ENCODE measurements around the gene CFAP126. TPM values are rescaled to one million over a fixed set of nuclear protein-coding genes. Genes with fewer than 3 reads are reported as not detected.
"Not testable (repeated sequence)": the region's sequence is repeated elsewhere in the genome, so short reads cannot be mapped to it uniquely, and the experiment has no call there.

CFAP126 gene, protein sequence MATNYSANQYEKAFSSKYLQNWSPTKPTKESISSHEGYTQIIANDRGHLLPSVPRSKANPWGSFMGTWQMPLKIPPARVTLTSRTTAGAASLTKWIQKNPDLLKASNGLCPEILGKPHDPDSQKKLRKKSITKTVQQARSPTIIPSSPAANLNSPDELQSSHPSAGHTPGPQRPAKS
- total RNA-seq = not detected

DNA sequence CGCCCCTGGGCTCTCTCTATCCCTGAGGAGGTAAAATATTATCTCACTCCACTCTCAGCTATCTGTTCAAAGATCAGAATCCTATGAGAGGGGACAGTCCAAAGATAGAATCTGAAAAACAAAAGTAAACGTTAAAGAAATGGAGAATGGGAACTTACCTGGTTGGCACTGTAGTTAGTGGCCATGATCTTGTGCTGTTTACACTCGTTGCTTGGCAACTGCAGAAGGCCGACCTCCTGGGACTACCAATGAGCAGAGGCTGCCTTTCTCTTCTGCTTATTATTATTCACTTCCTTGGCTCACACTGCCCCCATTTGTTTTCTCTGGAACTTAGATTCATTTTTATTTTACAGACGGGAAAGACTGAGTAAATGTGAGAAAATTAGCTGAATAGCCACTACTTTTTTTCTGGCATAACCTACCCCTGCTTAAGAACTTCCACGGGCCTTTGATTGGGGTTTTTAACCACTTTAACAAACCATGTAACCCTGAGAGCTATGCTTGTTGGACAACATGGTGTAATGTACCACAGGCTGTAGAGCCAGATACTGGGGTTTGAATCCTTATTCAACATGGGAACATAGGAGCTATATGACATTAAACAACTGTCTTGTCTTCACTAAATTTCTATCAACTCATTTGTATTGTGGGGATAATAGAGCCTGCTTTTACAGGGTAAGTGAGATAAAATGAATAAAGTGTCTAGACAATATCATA lies at the start of gene CFAP126:
Gene CFAP126 (minus strand): TSS at position 193 of the 717 bp plus-strand sequence. CDS start 8 bp downstream, at position 185.
- intact Hi-C loops (cut with DNase I) = loop anchor here (5.0 kb wide), 2 partner anchors 56 to 141 kb away; partner anchors contain the start of genes SDHC and TOMM40L
- TF ChIP-seq, protein P1, sequence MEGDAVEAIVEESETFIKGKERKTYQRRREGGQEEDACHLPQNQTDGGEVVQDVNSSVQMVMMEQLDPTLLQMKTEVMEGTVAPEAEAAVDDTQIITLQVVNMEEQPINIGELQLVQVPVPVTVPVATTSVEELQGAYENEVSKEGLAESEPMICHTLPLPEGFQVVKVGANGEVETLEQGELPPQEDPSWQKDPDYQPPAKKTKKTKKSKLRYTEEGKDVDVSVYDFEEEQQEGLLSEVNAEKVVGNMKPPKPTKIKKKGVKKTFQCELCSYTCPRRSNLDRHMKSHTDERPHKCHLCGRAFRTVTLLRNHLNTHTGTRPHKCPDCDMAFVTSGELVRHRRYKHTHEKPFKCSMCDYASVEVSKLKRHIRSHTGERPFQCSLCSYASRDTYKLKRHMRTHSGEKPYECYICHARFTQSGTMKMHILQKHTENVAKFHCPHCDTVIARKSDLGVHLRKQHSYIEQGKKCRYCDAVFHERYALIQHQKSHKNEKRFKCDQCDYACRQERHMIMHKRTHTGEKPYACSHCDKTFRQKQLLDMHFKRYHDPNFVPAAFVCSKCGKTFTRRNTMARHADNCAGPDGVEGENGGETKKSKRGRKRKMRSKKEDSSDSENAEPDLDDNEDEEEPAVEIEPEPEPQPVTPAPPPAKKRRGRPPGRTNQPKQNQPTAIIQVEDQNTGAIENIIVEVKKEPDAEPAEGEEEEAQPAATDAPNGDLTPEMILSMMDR (IDR thresholded peaks at IDR 0.05) = peak in 1 of 3 experiments; percentile 36
- Histone ChIP-seq H3K36me3 (peaks cover 5 to 20% of the 10 kb centered on the region in 2 donors), H3K27me3 (no peaks in the 10 kb centered on the region), H3K9me3 (no peaks in the 10 kb centered on the region), H3K4me3 (no peak within 1 kb of the TSS), H3K4me1 (peaks cover 0 to 9% of the 10 kb centered on the region in 2 donors), H3K27ac (peak within 1 kb of the TSS; percentile 62 to 75)
- peak; percentile 64 to 86 for DNase-seq (ENCODE audit: low spot score in 2 of 2)

DNA sequence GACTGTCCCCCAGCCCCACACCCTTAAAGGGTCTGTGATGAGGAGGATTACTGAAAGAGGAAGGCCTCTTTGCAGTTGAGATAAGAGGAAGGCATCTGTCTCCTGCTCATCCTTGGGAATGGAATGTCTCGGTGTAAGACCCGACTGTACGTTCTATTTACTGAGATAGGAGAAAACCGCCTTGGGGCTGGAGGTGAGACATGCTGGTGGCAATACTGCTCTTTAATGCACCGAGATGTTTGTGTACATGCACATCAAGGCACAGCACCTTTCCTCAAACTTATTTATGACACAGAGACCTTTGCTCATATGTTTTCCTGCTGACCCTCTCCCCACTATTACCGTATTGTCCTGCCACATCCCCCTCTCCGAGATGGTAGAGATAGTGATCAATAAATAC lies 45.4 kb upstream of the CFAP126 start:
- intact Hi-C loops (cut with DNase I); H3K27me3 ChIP-seq; DNase-seq (ENCODE audit: low spot score in 2 of 2); H3K27ac ChIP-seq; H3K4me1 ChIP-seq; H3K9me3 ChIP-seq; H3K36me3 ChIP-seq; H3K4me3 ChIP-seq: not testable (repeated sequence)

DNA sequence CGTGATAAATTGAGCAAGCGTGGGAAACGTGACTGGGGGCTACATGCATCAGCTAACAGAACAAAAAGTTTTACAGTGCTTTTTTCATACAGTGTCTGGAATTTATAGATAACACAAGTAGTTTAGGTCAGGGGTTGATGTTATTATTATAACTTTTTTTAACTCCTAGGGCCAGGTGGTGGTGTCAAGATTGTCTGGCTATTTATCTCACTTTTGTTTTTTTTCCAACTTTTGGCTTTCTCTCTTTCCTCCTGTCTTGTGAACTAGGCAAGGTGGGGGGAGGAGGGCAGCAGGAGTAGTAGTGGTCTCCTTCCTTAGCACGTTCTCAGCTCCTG lies 42.9 kb upstream of the CFAP126 start:
- H3K36me3 ChIP-seq; DNase-seq (ENCODE audit: low spot score in 2 of 2); H3K9me3 ChIP-seq; intact Hi-C loops (cut with DNase I); H3K4me1 ChIP-seq; H3K4me3 ChIP-seq; H3K27ac ChIP-seq; H3K27me3 ChIP-seq: not testable (repeated sequence)

DNA sequence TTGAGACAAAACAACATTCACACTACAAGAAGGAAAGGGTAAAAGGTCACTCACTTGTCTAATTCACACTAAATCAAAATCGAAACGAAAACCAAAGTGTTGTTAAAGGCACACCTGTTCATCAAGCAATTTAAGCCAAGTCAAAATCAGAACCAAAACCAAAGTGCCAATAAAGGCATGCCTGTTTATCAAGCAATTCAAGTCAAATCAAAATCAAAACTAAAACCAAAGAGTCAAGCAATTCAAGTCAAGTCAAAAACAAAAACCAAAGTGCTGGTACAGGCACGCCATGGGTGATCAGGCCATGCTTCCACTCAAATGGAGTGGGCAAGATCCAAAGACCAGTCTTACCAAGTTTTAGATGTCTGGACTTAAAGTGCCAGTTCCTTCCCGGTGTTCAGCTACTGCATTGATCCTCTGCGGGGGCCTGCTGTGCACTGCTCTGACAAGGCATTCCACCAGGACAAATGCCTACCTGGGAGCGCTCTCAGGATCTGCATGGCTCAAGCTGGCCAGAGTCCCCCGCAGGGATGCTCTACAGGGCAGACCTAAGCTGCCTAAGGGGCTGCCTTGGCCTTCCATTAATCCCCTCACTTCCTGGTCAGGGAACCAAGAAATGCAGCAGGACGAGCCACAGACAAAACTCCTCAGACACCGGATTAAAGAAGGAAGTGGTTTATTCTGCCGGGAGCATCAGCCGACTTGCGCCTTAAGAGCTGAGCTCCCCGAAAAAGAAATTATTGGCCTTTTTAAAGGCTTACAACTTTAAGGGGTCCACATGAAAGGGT lies 42.4 kb upstream of the CFAP126 start:
- intact Hi-C loops (cut with DNase I); H3K4me3 ChIP-seq; DNase-seq (ENCODE audit: low spot score in 2 of 2); H3K4me1 ChIP-seq; H3K36me3 ChIP-seq; H3K27ac ChIP-seq; H3K27me3 ChIP-seq; H3K9me3 ChIP-seq: not testable (repeated sequence)

DNA sequence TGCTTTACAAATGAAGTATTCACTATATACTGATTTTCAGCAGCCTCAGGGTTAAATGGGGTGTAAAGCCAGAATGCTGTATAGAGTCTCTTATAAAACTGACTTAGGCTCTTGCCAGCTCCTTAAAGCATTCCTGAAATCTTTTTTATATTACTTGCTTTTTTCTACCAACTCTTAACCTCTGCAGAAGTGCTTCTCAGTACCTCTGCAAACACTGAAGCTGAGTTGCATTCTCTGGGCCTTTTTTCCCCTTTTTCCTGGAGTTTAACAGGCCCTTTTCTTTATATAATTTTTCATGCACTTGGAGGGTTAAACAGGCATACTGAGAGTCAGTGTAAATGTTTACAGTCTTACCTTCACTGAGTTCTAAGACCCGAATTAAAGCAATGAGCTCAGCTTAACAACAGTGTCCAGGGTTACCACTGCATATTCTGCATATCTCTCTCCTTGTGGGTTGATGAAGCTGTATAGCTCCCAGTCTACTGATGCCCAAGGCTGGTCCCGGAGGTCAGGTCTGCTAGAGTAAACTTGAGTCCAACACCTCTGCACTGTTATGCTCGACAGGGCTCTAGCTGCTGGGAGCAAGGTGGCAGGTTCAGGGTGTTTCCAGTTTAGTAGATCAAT lies 40.9 kb upstream of the CFAP126 start:
- no peaks in the 10 kb centered on the region for H3K9me3 ChIP-seq
- intact Hi-C loops (cut with DNase I) = no loop called here
- TF ChIP-seq, protein P1 (IDR thresholded peaks at IDR 0.05) = no peak
- DNase-seq (ENCODE audit: low spot score in 2 of 2) = no peak
- no peak overlapping the region for H3K27ac ChIP-seq
- no peaks in the 10 kb centered on the region for H3K27me3 ChIP-seq
- no peaks in the 10 kb centered on the region for H3K4me1 ChIP-seq
- H3K4me3 ChIP-seq = no peak overlapping the region
- no peaks in the 10 kb centered on the region for H3K36me3 ChIP-seq

DNA sequence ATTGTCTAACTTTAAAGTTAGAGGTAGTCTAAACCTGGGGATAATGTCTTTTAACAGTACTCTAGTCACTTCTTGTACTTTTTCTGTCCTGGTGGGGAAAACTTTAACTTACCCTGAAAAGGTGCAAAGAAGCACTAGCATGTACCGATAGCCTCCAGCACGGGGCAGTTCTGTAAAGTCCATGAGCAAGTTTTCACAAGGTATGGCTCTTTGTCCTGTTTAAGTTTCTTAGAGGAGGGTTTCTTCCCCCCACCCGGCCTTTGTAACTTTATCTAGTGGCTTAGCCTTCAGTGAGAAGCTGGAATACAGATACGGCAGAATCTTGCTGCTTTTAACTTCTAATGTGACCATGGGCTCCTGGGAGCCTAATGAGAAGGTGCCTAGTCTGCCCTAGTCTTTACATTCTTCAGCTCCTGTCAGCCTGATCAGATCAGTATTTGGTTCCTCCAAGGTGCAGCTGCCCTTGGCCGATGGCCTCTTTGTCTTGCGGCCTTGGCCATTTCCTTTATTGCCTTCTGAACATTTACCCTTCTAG lies 39.8 kb upstream of the CFAP126 start:
- H3K27me3 ChIP-seq = no peaks in the 10 kb centered on the region
- H3K4me1 ChIP-seq = no peaks in the 10 kb centered on the region
- TF ChIP-seq, protein P1 (IDR thresholded peaks at IDR 0.05) = no peak
- no peaks in the 10 kb centered on the region for H3K9me3 ChIP-seq
- no peak overlapping the region for H3K27ac ChIP-seq
- no peaks in the 10 kb centered on the region for H3K36me3 ChIP-seq
- no peak for DNase-seq (ENCODE audit: low spot score in 2 of 2)
- intact Hi-C loops (cut with DNase I) = no loop called here
- no peak overlapping the region for H3K4me3 ChIP-seq

DNA sequence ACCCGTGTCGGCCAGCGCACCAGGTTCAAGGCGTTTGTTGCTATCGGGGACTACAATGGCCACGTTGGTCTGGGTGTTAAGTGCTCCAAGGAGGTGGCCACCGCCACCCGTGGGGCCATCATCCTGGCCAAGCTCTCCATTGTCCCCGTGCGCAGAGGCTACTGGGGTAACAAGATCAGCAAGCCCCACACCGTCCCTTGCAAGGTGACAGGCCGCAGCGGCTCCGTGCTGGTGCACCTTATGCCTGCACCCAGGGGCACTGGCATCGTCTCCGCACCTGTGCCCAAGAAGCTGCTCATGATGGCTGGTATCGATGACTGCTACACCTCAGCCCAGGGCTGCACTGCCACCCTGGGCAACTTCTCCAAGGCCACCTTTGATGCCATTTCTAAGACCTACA lies 38.9 kb upstream of the CFAP126 start:
- H3K27ac ChIP-seq; H3K27me3 ChIP-seq; intact Hi-C loops (cut with DNase I); DNase-seq (ENCODE audit: low spot score in 2 of 2); H3K4me1 ChIP-seq; H3K4me3 ChIP-seq; H3K9me3 ChIP-seq; H3K36me3 ChIP-seq: not testable (repeated sequence)

All from ascending aorta (tissue), 2 donors.